GM12878 (cell line): ENCODE measurements around the gene GATA3.

ENCODE experiments used
- EP300 ChIP-seq, 2 experiments: fragments of 150-350 bp in 1 of 2; IDR thresholded peaks; 2 replicates each; pipeline ENCODE4 v1.6.1; 2011 to 2012; ENCODE audit warnings: low read depth in 2 of 2, low read length in 2 of 2, borderline replicate concordance in 1 of 2, improper control_type of control experiment in 1 of 2, inconsistent platforms in 1 of 2; ENCODE audit not compliant: control insufficient read depth in 1 of 2
- EZH2 ChIP-seq: IDR thresholded peaks from 2 replicates; pipeline ENCODE4 v1.6.1; 2012; ENCODE audit warnings: low read depth, mild to moderate bottlenecking, control low read depth, inconsistent platforms, low read length, borderline replicate concordance; ENCODE audit not compliant: control insufficient read depth
- HDAC6 ChIP-seq: fragments of 200-600 bp; sonication (generic); IDR thresholded peaks from one replicate; pipeline ENCODE4 v1.8.0; 2017; ENCODE audit warnings: antibody characterized with exemption; ENCODE audit not compliant: unreplicated experiment
- NBN ChIP-seq: fragments of 450-650 bp; IDR thresholded peaks from 2 replicates; pipeline ENCODE4 v1.6.1; 2016
- NKRF ChIP-seq: fragments of 450-650 bp; conservative IDR thresholded peaks from 2 replicates; pipeline ENCODE4 v1.6.1; 2017; ENCODE audit warnings: mild to moderate bottlenecking, moderate library complexity
- PBX3 ChIP-seq: IDR thresholded peaks from 2 replicates; pipeline ENCODE4 v1.6.1; 2011; ENCODE audit warnings: mild to moderate bottlenecking, low read depth, low read length, moderate library complexity; ENCODE audit not compliant: insufficient replicate concordance
- POLR2A ChIP-seq: IDR thresholded peaks from 2 replicates; pipeline ENCODE4 v1.6.1; 2011; ENCODE audit warnings: low read depth, mild to moderate bottlenecking, low read length
- RAD21 ChIP-seq: IDR thresholded peaks from 2 replicates; pipeline ENCODE4 v1.6.1; 2011; ENCODE audit warnings: mild to moderate bottlenecking, low read depth, low read length, moderate library complexity; ENCODE audit not compliant: insufficient read depth
- SMC3 ChIP-seq: IDR thresholded peaks from 2 replicates; pipeline ENCODE4 v1.6.1; 2011; ENCODE audit warnings: low read length, improper control_type of control experiment, borderline replicate concordance
- SP1 ChIP-seq: IDR thresholded peaks from one replicate; pipeline ENCODE4 v1.6.1; 2011; ENCODE audit warnings: low read depth, low read length
- SUZ12 ChIP-seq: fragments of 200-600 bp; sonication (generic); IDR thresholded peaks from one replicate; pipeline ENCODE4 v1.6.1; 2018; ENCODE audit warnings: antibody characterized with exemption, mild to moderate bottlenecking; ENCODE audit not compliant: unreplicated experiment
- TF ChIP-seq, protein P1 (sequence below): fragments of 450-650 bp; IDR thresholded peaks from 2 replicates; pipeline ENCODE4 v1.6.1; 2014; ENCODE audit warnings: mild to moderate bottlenecking
- TF ChIP-seq, protein P2 (sequence below), 3 experiments: IDR thresholded peaks in 2 of 3; conservative IDR thresholded peaks in 1 of 3; 2 replicates each; pipeline ENCODE4 v1.5.1; 2011; ENCODE audit warnings: low read depth in 3 of 3, low read length in 3 of 3, mild to moderate bottlenecking in 3 of 3, control low read depth in 2 of 3, moderate library complexity in 2 of 3, inconsistent platforms in 1 of 3, mixed read lengths in 1 of 3; ENCODE audit not compliant: control insufficient read depth in 2 of 3, insufficient read depth in 1 of 3; ENCODE audit errors: extremely low read depth in 1 of 3

DNA sequence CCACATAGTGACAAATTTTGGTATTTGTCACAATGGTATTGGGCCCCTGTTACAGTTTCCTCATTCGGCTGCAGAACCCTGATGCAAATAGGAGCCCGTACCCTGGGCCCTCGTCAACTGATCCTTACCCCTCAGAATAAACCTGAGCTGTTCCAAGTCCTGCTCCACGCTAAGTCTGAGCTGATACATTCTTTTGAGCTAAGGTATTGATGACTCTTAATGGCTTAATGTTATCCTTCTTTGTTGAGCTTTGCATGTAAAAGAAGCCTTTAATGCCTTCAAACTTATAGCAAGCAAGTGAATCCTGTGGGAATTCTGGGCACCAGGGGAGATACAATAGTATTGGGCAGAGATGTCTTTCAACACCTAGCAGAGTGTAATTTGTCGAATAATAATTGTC is 31.8 kb downstream of the GATA3 start:
- TF ChIP-seq EZH2 (no peak), POLR2A (no peak), EP300 (IDR thresholded peaks at IDR 0.05; ENCODE audit: borderline replicate concordance in 1 of 2, control insufficient read depth in 1 of 2, low read depth in 2 of 2, low read length in 2 of 2) (no peak), SMC3 (no peak), SUZ12 (no peak), NKRF (no peak), SP1 (no peak), NBN (no peak), RAD21 (no peak), HDAC6 (no peak), PBX3 (no peak)
- TF ChIP-seq, protein P1, sequence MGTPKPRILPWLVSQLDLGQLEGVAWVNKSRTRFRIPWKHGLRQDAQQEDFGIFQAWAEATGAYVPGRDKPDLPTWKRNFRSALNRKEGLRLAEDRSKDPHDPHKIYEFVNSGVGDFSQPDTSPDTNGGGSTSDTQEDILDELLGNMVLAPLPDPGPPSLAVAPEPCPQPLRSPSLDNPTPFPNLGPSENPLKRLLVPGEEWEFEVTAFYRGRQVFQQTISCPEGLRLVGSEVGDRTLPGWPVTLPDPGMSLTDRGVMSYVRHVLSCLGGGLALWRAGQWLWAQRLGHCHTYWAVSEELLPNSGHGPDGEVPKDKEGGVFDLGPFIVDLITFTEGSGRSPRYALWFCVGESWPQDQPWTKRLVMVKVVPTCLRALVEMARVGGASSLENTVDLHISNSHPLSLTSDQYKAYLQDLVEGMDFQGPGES: no peak
- TF ChIP-seq, protein P2, sequence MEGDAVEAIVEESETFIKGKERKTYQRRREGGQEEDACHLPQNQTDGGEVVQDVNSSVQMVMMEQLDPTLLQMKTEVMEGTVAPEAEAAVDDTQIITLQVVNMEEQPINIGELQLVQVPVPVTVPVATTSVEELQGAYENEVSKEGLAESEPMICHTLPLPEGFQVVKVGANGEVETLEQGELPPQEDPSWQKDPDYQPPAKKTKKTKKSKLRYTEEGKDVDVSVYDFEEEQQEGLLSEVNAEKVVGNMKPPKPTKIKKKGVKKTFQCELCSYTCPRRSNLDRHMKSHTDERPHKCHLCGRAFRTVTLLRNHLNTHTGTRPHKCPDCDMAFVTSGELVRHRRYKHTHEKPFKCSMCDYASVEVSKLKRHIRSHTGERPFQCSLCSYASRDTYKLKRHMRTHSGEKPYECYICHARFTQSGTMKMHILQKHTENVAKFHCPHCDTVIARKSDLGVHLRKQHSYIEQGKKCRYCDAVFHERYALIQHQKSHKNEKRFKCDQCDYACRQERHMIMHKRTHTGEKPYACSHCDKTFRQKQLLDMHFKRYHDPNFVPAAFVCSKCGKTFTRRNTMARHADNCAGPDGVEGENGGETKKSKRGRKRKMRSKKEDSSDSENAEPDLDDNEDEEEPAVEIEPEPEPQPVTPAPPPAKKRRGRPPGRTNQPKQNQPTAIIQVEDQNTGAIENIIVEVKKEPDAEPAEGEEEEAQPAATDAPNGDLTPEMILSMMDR (IDR thresholded peaks at IDR 0.05 in 2 of 3, conservative IDR thresholded peaks at IDR 0.05 in 1 of 3; ENCODE audit: control insufficient read depth in 2 of 3, extremely low read depth in 1 of 3, insufficient read depth in 1 of 3, low read depth in 3 of 3, low read length in 3 of 3): no peak
